NCI-H526 treated with DMSO at 0.1 percent for 48 hours (cell line): Measurements from ENCODE around the gene TMEM163.

Experiments
- DNase-seq: peaks from one replicate; lab custom pipeline; 2025; lab: John Stamatoyannopoulos, UW

The TMEM163 gene

GRCh38 chr2:134435936-134436335, 282.9 kb downstream of the TMEM163 start:
- no peak for DNase-seq

- DNase-seq: no peak
Measured at GRCh38 chr2:134435505-134435904, 283.3 kb downstream of the TMEM163 start.

GRCh38 chr2:134433979-134434378, 284.8 kb downstream of the TMEM163 start:
- no peak for DNase-seq

GRCh38 chr2:134433469-134433868, 285.3 kb downstream of the TMEM163 start:
- DNase-seq: no peak

GRCh38 chr2:134432435-134432883, 286.3 kb downstream of the TMEM163 start:
- DNase-seq: no peak

GRCh38 chr2:134431838-134432434, 286.9 kb downstream of the TMEM163 start:
- DNase-seq: no peak

- no peak for DNase-seq
Measured at GRCh38 chr2:134429886-134430285, 288.9 kb downstream of the TMEM163 start.

GRCh38 chr2:134426721-134427120, 292.1 kb downstream of the TMEM163 start:
- DNase-seq: no peak

GRCh38 chr2:134425724-134426496, 292.9 kb downstream of the TMEM163 start:
- no peak for DNase-seq

- DNase-seq: no peak
Measured at GRCh38 chr2:134421556-134422328, 297.1 kb downstream of the TMEM163 start.

GRCh38 chr2:134420920-134421319, 297.9 kb downstream of the TMEM163 start:
- DNase-seq: no peak

- DNase-seq: no peak
Measured at GRCh38 chr2:134420259-134420658, 298.5 kb downstream of the TMEM163 start.

- no peak for DNase-seq
Measured at GRCh38 chr2:134417968-134418582, 300.7 kb downstream of the TMEM163 start.

- DNase-seq: no peak
Measured at GRCh38 chr2:134416637-134417036, 302.2 kb downstream of the TMEM163 start.

GRCh38 chr2:134416018-134416417, 302.8 kb downstream of the TMEM163 start:
- DNase-seq: no peak

- DNase-seq: no peak
Measured at GRCh38 chr2:134413912-134414311, 304.9 kb downstream of the TMEM163 start.

GRCh38 chr2:134413430-134413829, 305.4 kb downstream of the TMEM163 start:
- no peak for DNase-seq

GRCh38 chr2:134412639-134412999, 306.2 kb downstream of the TMEM163 start:
- no peak for DNase-seq

- DNase-seq: peak; percentile 78
Measured at GRCh38 chr2:134411828-134412638, 306.8 kb downstream of the TMEM163 start.

GRCh38 chr2:134411279-134411827, 307.4 kb downstream of the TMEM163 start:
- peak; percentile 45 for DNase-seq

- no peak for DNase-seq
Measured at GRCh38 chr2:134410831-134411231, 308.0 kb downstream of the TMEM163 start.
